Measurements from ENCODE around the gene DLL3. TPM values are rescaled to one million over a fixed set of nuclear protein-coding genes. Genes with fewer than 3 reads are reported as not detected.
"Not testable (repeated sequence)": the region's sequence is repeated elsewhere in the genome, so short reads cannot be mapped to it uniquely, and the experiment has no call there.

DLL3 gene
- total RNA-seq (2014; rRNA removed; shearing (Covaris generic)), result 3.4 and 4.4 TPM in 2 replicates
- total RNA-seq (2022), result 3.2 and 4.4 TPM in 2 replicates
- Bru-seq, nascent RNA, result percentile 32 among the genes with signal in this experiment
- percentile 25 among the genes with signal in this experiment for BruChase-seq, experiment 1, labeled RNA remaining after a 6-hour chase
- BruChase-seq, experiment 2, labeled RNA remaining after a 2-hour chase, result percentile 28 among the genes with signal in this experiment
- long read RNA-seq, partial matches to known transcripts, result 1 of 7 reads
- long read RNA-seq, other reads (novel, unspliced or antisense), result 0 of 7 reads

GRCh38 chr19:39498798-39499642 is at the start of gene DLL3:
DLL3 (plus strand) TSS chr19:39498947; CDS start chr19:39498975, 28 bp downstream.
- peaks cover 32% of the 10 kb centered on the region for H3K4me1 ChIP-seq (ENCODE audit: insufficient read depth, low read length, poor library complexity, severe bottlenecking)
- intact Hi-C loops (cut with micrococcal nuclease; ENCODE audit: unreplicated experiment), result loop anchor here (2.0 kb wide), 1 partner anchor 34 kb away; the partner anchor contains the start of gene EID2B
- CTCF ChIA-PET (ENCODE audit: unreplicated experiment), result interaction anchor here (0.5 to 1.8 kb wide), 3 partner anchors 18 to 58 kb away, joined by 3 to 13 read pairs (median 11); partner anchors contain the start of gene TIMM50
- DNase-seq (ENCODE audit: low spot score), result peak; percentile 66
- peak within 1 kb of the TSS; percentile 69 for H3K4me3 ChIP-seq (ENCODE audit: low read depth, low read length, poor library complexity, severe bottlenecking)
- no peaks in the 10 kb centered on the region for H3K9me3 ChIP-seq (ENCODE audit: low read length)
- BruUV-seq (replicated peaks), result no TSS peak
- no peaks in the 10 kb centered on the region for H3K36me3 ChIP-seq (ENCODE audit: insufficient read depth, low read length)
- no peaks in the 10 kb centered on the region for H3K9me2 ChIP-seq (ENCODE audit: insufficient read depth, low read length)
- POLR2A ChIA-PET, result interaction anchor here (0.6 to 0.7 kb wide), 2 partner anchors 10 to 157 kb away, joined by 3 to 4 read pairs; no protein-coding TSS in a partner anchor
- TF ChIP-seq CTCF (conservative IDR thresholded peaks at IDR 0.05; ENCODE audit: low read length) (no peak), EZH2phosphoT487 (IDR thresholded peaks at IDR 0.05; ENCODE audit: borderline replicate concordance, low read depth, low read length) (no peak)
- H3K27ac ChIP-seq (ENCODE audit: low read depth, low read length, poor library complexity, severe bottlenecking), result peak within 1 kb of the TSS; percentile 67
- peak within 1 kb of the TSS; percentile 66 for H3K4me2 ChIP-seq (ENCODE audit: low read length)
- no peaks in the 10 kb centered on the region for H3K79me2 ChIP-seq (ENCODE audit: insufficient read depth, low read depth, low read length)
- no peaks in the 10 kb centered on the region for H4K20me1 ChIP-seq (ENCODE audit: insufficient read depth, low read length)
- H2AFZ ChIP-seq (ENCODE audit: low read length), result peak within 1 kb of the TSS; percentile 81

GRCh38 chr19:39449116-39449797 is 49.5 kb upstream of the DLL3 start:
- no peaks in the 10 kb centered on the region for H3K9me3 ChIP-seq (ENCODE audit: low read length)
- POLR2A ChIA-PET, result interaction anchor here (0.6 to 0.8 kb wide), 3 partner anchors 9 to 1426 kb away, joined by 3 to 4 read pairs (median 4); no protein-coding TSS in a partner anchor
- H3K4me3 ChIP-seq (ENCODE audit: low read depth, low read length, poor library complexity, severe bottlenecking), result peak overlapping the region; percentile 92
- 0 out of 2 replicates have a peak, but pooled peaks cover 7% of the 10 kb centered on the region for H4K20me1 ChIP-seq (ENCODE audit: insufficient read depth, low read length)
- H3K79me2 ChIP-seq (ENCODE audit: insufficient read depth, low read depth, low read length), result peaks cover 93% of the 10 kb centered on the region
- H3K4me1 ChIP-seq (ENCODE audit: insufficient read depth, low read length, poor library complexity, severe bottlenecking), result peaks cover 44% of the 10 kb centered on the region
- TF ChIP-seq CTCF (conservative IDR thresholded peaks at IDR 0.05; ENCODE audit: low read length) (no peak), EZH2phosphoT487 (IDR thresholded peaks at IDR 0.05; ENCODE audit: borderline replicate concordance, low read depth, low read length) (no peak)
- no TSS peak for BruUV-seq (replicated peaks)
- H3K27ac ChIP-seq (ENCODE audit: low read depth, low read length, poor library complexity, severe bottlenecking), result peak overlapping the region; percentile 72
- DNase-seq (ENCODE audit: low spot score), result peak; percentile 38
- peaks cover 72% of the 10 kb centered on the region for H3K36me3 ChIP-seq (ENCODE audit: insufficient read depth, low read length)
- no peaks in the 10 kb centered on the region for H3K9me2 ChIP-seq (ENCODE audit: insufficient read depth, low read length)
- intact Hi-C loops (cut with micrococcal nuclease; ENCODE audit: unreplicated experiment), result no loop called here
- peak overlapping the region; percentile 72 for H3K4me2 ChIP-seq (ENCODE audit: low read length)
- no peak overlapping the region for H2AFZ ChIP-seq (ENCODE audit: low read length)
- CTCF ChIA-PET (ENCODE audit: unreplicated experiment), result interaction anchor here (0.9 kb wide), 1 partner anchor 13 kb away, joined by 3 read pairs; the partner anchor contains the start of gene RPS16

- intact Hi-C loops (cut with micrococcal nuclease; ENCODE audit: unreplicated experiment); CTCF ChIA-PET (ENCODE audit: unreplicated experiment); POLR2A ChIA-PET; BruUV-seq (replicated peaks); H2AFZ ChIP-seq (ENCODE audit: low read length); H3K9me3 ChIP-seq (ENCODE audit: low read length); H3K27ac ChIP-seq (ENCODE audit: low read depth, low read length, poor library complexity, severe bottlenecking); H4K20me1 ChIP-seq (ENCODE audit: insufficient read depth, low read length); H3K9me2 ChIP-seq (ENCODE audit: insufficient read depth, low read length); H3K4me2 ChIP-seq (ENCODE audit: low read length); H3K4me3 ChIP-seq (ENCODE audit: low read depth, low read length, poor library complexity, severe bottlenecking); DNase-seq (ENCODE audit: low spot score): not testable (repeated sequence)
- peaks cover 90% of the 10 kb centered on the region for H3K36me3 ChIP-seq (ENCODE audit: insufficient read depth, low read length)
- peaks cover 85% of the 10 kb centered on the region for H3K79me2 ChIP-seq (ENCODE audit: insufficient read depth, low read depth, low read length)
- peaks cover 44% of the 10 kb centered on the region for H3K4me1 ChIP-seq (ENCODE audit: insufficient read depth, low read length, poor library complexity, severe bottlenecking)
Observed at GRCh38 chr19:39451257-39451656, 47.5 kb upstream of the DLL3 start.
